ENCODE results near the gene SEPTIN1. TPM values are rescaled to one million over a fixed set of nuclear protein-coding genes. Genes with fewer than 3 reads are reported as not detected.

The SEPTIN1 gene
- total RNA-seq, 2 donors from 2014 or later = 1.1 to 2.3 TPM

- Mint-ChIP-seq H3K27me3 (ENCODE audit: insufficient read depth) (peaks cover 24% of the 10 kb centered on the region), H3K36me3 (ENCODE audit: low read depth) (peaks cover 34% of the 10 kb centered on the region), H3K4me1 (peaks cover 8% of the 10 kb centered on the region), H3K4me3 (no peak overlapping the region), H3K9me3 (no peaks in the 10 kb centered on the region), H3K27ac (no peak overlapping the region)
- H3K9ac ChIP-seq (ENCODE audit: extremely low read depth, low read length, poor library complexity, severe bottlenecking) = peak overlapping the region; percentile 31
- H3K4me3 ChIP-seq (ENCODE audit: low read length) = peak overlapping the region; percentile 91
- H3K27me3 ChIP-seq (ENCODE audit: control insufficient read depth, insufficient read depth, low read length, poor library complexity, severe bottlenecking) = no peaks in the 10 kb centered on the region
- DNase-seq = peak; percentile 76
- peaks cover 25% of the 10 kb centered on the region for H3K36me3 ChIP-seq (ENCODE audit: control insufficient read depth, insufficient read depth, low read length)
- TF ChIP-seq, protein P1, sequence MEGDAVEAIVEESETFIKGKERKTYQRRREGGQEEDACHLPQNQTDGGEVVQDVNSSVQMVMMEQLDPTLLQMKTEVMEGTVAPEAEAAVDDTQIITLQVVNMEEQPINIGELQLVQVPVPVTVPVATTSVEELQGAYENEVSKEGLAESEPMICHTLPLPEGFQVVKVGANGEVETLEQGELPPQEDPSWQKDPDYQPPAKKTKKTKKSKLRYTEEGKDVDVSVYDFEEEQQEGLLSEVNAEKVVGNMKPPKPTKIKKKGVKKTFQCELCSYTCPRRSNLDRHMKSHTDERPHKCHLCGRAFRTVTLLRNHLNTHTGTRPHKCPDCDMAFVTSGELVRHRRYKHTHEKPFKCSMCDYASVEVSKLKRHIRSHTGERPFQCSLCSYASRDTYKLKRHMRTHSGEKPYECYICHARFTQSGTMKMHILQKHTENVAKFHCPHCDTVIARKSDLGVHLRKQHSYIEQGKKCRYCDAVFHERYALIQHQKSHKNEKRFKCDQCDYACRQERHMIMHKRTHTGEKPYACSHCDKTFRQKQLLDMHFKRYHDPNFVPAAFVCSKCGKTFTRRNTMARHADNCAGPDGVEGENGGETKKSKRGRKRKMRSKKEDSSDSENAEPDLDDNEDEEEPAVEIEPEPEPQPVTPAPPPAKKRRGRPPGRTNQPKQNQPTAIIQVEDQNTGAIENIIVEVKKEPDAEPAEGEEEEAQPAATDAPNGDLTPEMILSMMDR (conservative IDR thresholded peaks at IDR 0.05) = no peak
- no peak overlapping the region for H3K27ac ChIP-seq (ENCODE audit: low read depth, low read length)
- WGBS, 2 experiments (ENCODE audit: insufficient coverage in 1 of 2, insufficient read length in 1 of 2) = 3 to 8% methylated on average over 4 to 11 of the region's 11 CpGs
- H3K9me3 ChIP-seq (ENCODE audit: control insufficient read depth, low read length) = no peaks in the 10 kb centered on the region
- H3K4me1 ChIP-seq (ENCODE audit: control insufficient read depth, insufficient read depth, low read length) = no peaks in the 10 kb centered on the region
Measured at GRCh38 chr16:30429418-30429677, 47.0 kb upstream of the SEPTIN1 start.

DNA sequence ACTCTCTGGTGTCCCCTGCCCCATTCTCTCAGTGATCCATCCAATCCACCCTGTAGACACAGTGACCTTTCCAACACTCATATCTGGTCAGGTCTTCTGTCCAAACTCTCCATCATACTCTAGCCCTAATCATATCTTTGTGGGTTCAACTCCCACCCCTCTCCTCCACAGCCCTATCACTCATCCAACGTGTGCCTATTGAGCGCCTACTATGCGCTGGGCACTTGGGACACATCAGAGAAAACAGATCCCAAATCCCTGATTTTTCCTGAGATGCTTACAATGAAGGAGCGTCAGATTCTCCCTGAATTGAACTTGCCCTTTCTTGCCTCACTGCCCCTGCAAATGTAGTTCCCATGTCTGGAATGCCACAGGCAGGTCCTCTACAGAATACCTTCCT lies 45.7 kb upstream of the SEPTIN1 start:
- Histone ChIP-seq H3K9me3 (ENCODE audit: control insufficient read depth, low read length) (no peaks in the 10 kb centered on the region), H3K4me1 (ENCODE audit: control insufficient read depth, insufficient read depth, low read length) (no peaks in the 10 kb centered on the region), H3K36me3 (ENCODE audit: control insufficient read depth, insufficient read depth, low read length) (peaks cover 38% of the 10 kb centered on the region), H3K4me3 (ENCODE audit: low read length) (no peak overlapping the region), H3K9ac (ENCODE audit: extremely low read depth, low read length, poor library complexity, severe bottlenecking) (no peak overlapping the region), H3K27me3 (ENCODE audit: control insufficient read depth, insufficient read depth, low read length, poor library complexity, severe bottlenecking) (no peaks in the 10 kb centered on the region), H3K27ac (ENCODE audit: low read depth, low read length) (no peak overlapping the region)
- no peak overlapping the region for H3K27ac Mint-ChIP-seq
- H3K4me1 Mint-ChIP-seq = peaks cover 8% of the 10 kb centered on the region
- H3K36me3 Mint-ChIP-seq (ENCODE audit: low read depth) = peaks cover 45% of the 10 kb centered on the region
- H3K27me3 Mint-ChIP-seq (ENCODE audit: insufficient read depth) = peaks cover 11% of the 10 kb centered on the region
- no peak overlapping the region for H3K4me3 Mint-ChIP-seq
- TF ChIP-seq, protein P1 (conservative IDR thresholded peaks at IDR 0.05) = no peak
- 97 to 98% methylated on average over 4 of the region's 4 CpGs for WGBS, 2 experiments (ENCODE audit: insufficient coverage in 1 of 2, insufficient read length in 1 of 2)
- no peaks in the 10 kb centered on the region for H3K9me3 Mint-ChIP-seq
- DNase-seq = no peak

GRCh38 chr16:30421010-30421409 lies 38.6 kb upstream of the SEPTIN1 start:
- WGBS, 2 experiments (ENCODE audit: insufficient coverage in 1 of 2, insufficient read length in 1 of 2) = 92% methylated on average over 5 of the region's 5 CpGs
- no peaks in the 10 kb centered on the region for H3K9me3 Mint-ChIP-seq
- DNase-seq = no peak

More at GRCh38 chr16:30421010-30421409, 38.6 kb upstream of the SEPTIN1 start:
- no peaks in the 10 kb centered on the region for H3K9me3 ChIP-seq (ENCODE audit: control insufficient read depth, low read length)
- no peak overlapping the region for H3K4me3 Mint-ChIP-seq
- H3K9ac ChIP-seq (ENCODE audit: extremely low read depth, low read length, poor library complexity, severe bottlenecking) = no peak overlapping the region
- H3K4me1 ChIP-seq (ENCODE audit: control insufficient read depth, insufficient read depth, low read length) = no peaks in the 10 kb centered on the region
- no peak overlapping the region for H3K27ac Mint-ChIP-seq
- peaks cover 17% of the 10 kb centered on the region for H3K4me1 Mint-ChIP-seq
- H3K27me3 Mint-ChIP-seq (ENCODE audit: insufficient read depth) = no peaks in the 10 kb centered on the region
- no peak overlapping the region for H3K27ac ChIP-seq (ENCODE audit: low read depth, low read length)
- H3K4me3 ChIP-seq (ENCODE audit: low read length) = no peak overlapping the region
- no peaks in the 10 kb centered on the region for H3K27me3 ChIP-seq (ENCODE audit: control insufficient read depth, insufficient read depth, low read length, poor library complexity, severe bottlenecking)
- H3K36me3 ChIP-seq (ENCODE audit: control insufficient read depth, insufficient read depth, low read length) = peaks cover 55% of the 10 kb centered on the region
- TF ChIP-seq, protein P1 (conservative IDR thresholded peaks at IDR 0.05) = no peak
- H3K36me3 Mint-ChIP-seq (ENCODE audit: low read depth) = peaks cover 55% of the 10 kb centered on the region
